GM12874 (cell line): ENCODE results near the gene DDI1.

Source experiments
- CTCF ChIP-seq: IDR thresholded peaks from 2 replicates; pipeline ENCODE4 v1.5.1; 2011; ENCODE audit warnings: low read depth, mild to moderate bottlenecking, control low read depth, low read length, moderate library complexity; ENCODE audit not compliant: insufficient read depth

Gene DDI1

GRCh38 chr11:104078995-104079394, 42.6 kb downstream of the DDI1 start:
- no peak for TF ChIP-seq CTCF

- no peak for TF ChIP-seq CTCF
Observed at GRCh38 chr11:104086621-104087020, 50.2 kb downstream of the DDI1 start.
